A549 treated with AZD2906 at 1 μM for 4 hours (cell line): ENCODE measurements around the gene CENPA. TPM values are rescaled to one million over a fixed set of nuclear protein-coding genes. Genes with fewer than 3 reads are reported as not detected.

ENCODE experiments used
- total RNA-seq: library from RNA; stranded (reverse); fragments of 200-300 nt; extraction: Qiagen RNA extraction; gene quantifications from 5 replicates; pipeline ENCODE4 v1.2.3, GENCODE V29; 2022

CENPA gene
- 46.5 to 51.7 TPM (median 50.2 TPM) in 5 replicates for total RNA-seq

DNA sequence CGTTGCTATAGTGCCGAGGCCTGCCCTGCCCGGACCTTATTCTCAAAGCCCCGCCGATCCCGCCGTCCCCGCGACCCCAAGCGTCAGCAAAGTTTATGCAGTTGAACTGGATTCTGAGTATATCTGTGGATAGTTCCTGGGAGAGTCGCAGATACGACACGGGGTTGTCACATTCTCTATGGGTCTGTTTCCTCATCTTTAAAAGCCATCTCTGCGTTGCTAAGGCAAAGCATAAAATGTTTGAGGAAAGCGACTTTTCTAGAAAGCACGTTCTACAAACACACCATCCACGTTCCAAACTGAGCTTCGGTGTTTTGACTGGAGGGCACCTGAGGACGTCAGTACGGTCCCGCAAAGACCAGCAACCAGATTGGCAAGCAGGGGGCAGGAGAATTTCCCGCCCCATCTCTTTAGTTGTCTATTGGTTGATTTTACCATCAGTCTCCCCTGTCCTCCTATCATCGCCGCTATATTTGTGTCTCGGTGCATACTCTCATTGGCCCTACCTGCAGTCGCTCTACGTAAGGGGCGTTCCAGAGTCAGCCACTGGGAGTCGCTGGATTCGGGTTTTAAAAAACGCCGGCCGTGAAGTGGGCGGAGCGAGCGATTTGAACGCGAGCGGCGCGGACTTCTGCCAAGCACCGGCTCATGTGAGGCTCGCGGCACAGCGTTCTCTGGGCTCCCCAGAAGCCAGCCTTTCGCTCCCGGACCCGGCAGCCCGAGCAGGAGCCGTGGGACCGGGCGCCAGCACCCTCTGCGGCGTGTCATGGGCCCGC is at the start of gene CENPA:
TSS of gene CENPA (plus strand) at position 626 of the 776 bp plus-strand sequence. CDS start at position 767, 141 bp downstream.

DNA sequence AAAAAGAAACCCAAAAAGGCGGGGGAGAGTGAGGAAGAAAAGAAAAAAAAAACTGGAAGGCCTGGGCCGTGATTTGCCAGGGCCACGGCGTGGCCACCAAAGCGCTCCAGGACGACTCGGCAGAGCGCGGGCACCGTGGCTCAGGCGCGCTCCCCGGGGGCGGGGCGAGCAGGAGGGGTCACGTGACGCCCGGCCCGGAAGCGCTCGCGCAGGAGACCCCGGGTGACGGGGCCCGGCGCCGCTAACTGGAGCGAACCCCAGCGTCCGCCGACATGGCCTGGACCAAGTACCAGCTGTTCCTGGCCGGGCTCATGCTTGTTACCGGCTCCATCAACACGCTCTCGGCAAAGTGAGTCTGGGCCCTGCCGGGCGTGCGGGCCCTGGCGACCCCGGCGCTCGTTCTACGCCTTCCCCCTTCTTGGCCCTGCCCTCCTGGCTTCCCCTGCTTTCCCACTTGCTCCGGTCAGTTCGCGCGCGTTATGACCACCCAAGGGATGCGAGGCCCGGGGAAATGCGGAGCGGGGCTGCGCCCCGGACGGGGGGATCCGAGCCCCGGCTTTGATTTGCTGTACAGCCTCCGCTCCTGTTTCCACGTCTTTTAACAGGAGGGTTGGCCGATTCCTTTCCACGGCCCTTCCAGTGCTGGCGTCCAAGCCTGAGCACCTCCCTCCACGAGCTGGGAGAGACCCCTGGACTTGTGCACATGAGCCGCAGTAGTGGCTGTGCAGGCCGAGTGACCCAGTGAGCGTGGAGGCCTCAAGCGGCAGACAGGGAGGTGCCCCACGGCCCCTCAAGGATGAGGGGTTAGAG is 21.6 kb upstream of the CENPA start, which contains the start of gene SLC35F6:
TSS of gene SLC35F6 (plus strand) at position 207 of the 810 bp plus-strand sequence. CDS start at position 273, 66 bp downstream.

Other genes with a start within 250 kb of the CENPA start
- 0.17 to 0.19 TPM in 2 of 5 replicates, not detected in the others for gene CIB4, start 144.7 kb upstream of the CENPA start, total RNA-seq
- gene KCNK3, start 93.3 kb upstream of the CENPA start, total RNA-seq, result 0.49 to 0.90 TPM (median 0.77 TPM) in 5 replicates
- 34.2 to 37.7 TPM (median 35.4 TPM) in 5 replicates for gene SLC35F6, start 21.8 kb upstream of the CENPA start, total RNA-seq
- gene DPYSL5, start 62.1 kb downstream of the CENPA start, total RNA-seq, result 4.1 to 5.6 TPM (median 5.2 TPM) in 5 replicates
- gene MAPRE3, start 184.6 kb downstream of the CENPA start, total RNA-seq, result 9.1 to 11.4 TPM (median 9.9 TPM) in 5 replicates
- gene TMEM214, start 246.9 kb downstream of the CENPA start, total RNA-seq, result 57.8 to 71.3 TPM (median 65.2 TPM) in 5 replicates